ENCODE measurements around the gene LYSET.

DNA sequence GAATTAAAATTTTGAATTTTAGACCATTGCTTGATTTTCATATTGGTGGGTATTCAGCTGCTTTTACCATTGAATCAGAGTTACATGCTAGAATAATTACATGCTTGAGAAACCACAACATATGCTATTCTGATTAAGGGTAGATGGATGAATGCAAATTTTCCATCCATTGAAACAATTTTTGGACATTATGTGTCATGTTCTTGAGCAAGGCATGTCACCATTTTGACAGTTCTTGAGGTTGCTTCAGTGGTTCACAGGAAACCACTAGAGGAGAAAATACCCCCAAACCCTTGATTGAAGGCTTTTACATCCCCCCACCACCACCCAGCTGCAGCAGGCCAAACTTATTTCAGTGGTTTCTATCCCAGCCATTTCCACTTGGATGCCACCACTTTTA lies 35.4 kb downstream of the LYSET start:
- no peak for TF ChIP-seq TAF1 (IDR thresholded peaks at IDR 0.05; ENCODE audit: low read depth, low read length)
- no peak for TF ChIP-seq POLR2A (IDR thresholded peaks at IDR 0.05; ENCODE audit: low read depth, low read length)
- TF ChIP-seq POLR2AphosphoS5 (IDR thresholded peaks at IDR 0.05; ENCODE audit: low read depth, low read length) = no peak
